ENCODE results near the gene USP24. TPM values are rescaled to one million over a fixed set of nuclear protein-coding genes. Genes with fewer than 3 reads are reported as not detected.
"Not testable (repeated sequence)": the region's sequence is repeated elsewhere in the genome, so short reads cannot be mapped to it uniquely, and the experiment has no call there.

USP24 gene
- total and polyA plus RNA-seq, 11 donors = 13.9 to 53.7 (median 35.4) TPM

- ATAC-seq = no peak
- DNase-seq = no peak
- peaks cover 10 to 79% (median 35%) of the 10 kb centered on the region in 9 donors for H3K27me3 ChIP-seq
- no peaks in the 10 kb centered on the region for H3K9me3 ChIP-seq
- H3K4me1 ChIP-seq = peaks cover 0 to 17% (median 0%) of the 10 kb centered on the region in 12 donors
- no peak for TF ChIP-seq CTCF (IDR thresholded peaks at IDR 0.05)
- no peak for TF ChIP-seq POLR2A (IDR thresholded peaks at IDR 0.05)
- 56 to 66% (median 58%) methylated on average over 4 of the region's 4 CpGs for WGBS, 4 donors
- H3K27ac ChIP-seq = no peak overlapping the region
- H3K36me3 ChIP-seq = no peaks in the 10 kb centered on the region
- intact Hi-C loops (cut with DNase I) = no loop called here
- H3K4me3 ChIP-seq = no peak overlapping the region
These were observed 179.3 kb downstream of the USP24 start for GRCh38 chr1:55035904-55036303.

- TF ChIP-seq CTCF (IDR thresholded peaks at IDR 0.05) (no peak), POLR2A (IDR thresholded peaks at IDR 0.05) (no peak)
- DNase-seq = no peak
- H3K4me1 ChIP-seq = peaks cover 0 to 10% (median 0%) of the 10 kb centered on the region in 12 donors
- H3K4me3 ChIP-seq = no peak overlapping the region
- no peak for ATAC-seq
- intact Hi-C loops (cut with DNase I) = no loop called here
- no peak overlapping the region for H3K27ac ChIP-seq
- peaks cover 8 to 66% (median 25%) of the 10 kb centered on the region in 9 donors for H3K27me3 ChIP-seq
- no peaks in the 10 kb centered on the region for H3K36me3 ChIP-seq
- no peaks in the 10 kb centered on the region for H3K9me3 ChIP-seq
- 92 to 95% (median 93%) methylated on average over 6 of the region's 6 CpGs for whole genome bisulfite sequencing, 4 donors
These were observed 180.6 kb downstream of the USP24 start for GRCh38 chr1:55034476-55035133.

GRCh38 chr1:55033265-55033614 lies 181.9 kb downstream of the USP24 start:
- TF ChIP-seq CTCF (IDR thresholded peaks at IDR 0.05) (no peak), POLR2A (IDR thresholded peaks at IDR 0.05) (no peak)
- 73 to 85% (median 82%) methylated on average over 7 of the region's 7 CpGs for WGBS, 4 donors
- Histone ChIP-seq H3K4me1 (peaks cover 0 to 3% (median 0%) of the 10 kb centered on the region in 12 donors), H3K4me3 (no peak overlapping the region), H3K27me3 (peaks cover 0 to 52% (median 16%) of the 10 kb centered on the region in 9 donors), H3K36me3 (no peaks in the 10 kb centered on the region), H3K9me3 (no peaks in the 10 kb centered on the region), H3K27ac (no peak overlapping the region)
- no peak for DNase-seq
- intact Hi-C loops (cut with DNase I) = no loop called here
- no peak for ATAC-seq

- ATAC-seq; DNase-seq; H3K9me3 ChIP-seq; H3K36me3 ChIP-seq; H3K27ac ChIP-seq; H3K4me1 ChIP-seq; H3K4me3 ChIP-seq; intact Hi-C loops (cut with DNase I): not testable (repeated sequence)
- WGBS, 4 donors = 96 to 99% (median 97%) methylated on average over 5 of the region's 5 CpGs
- H3K27me3 ChIP-seq = peaks cover 0 to 31% (median 9%) of the 10 kb centered on the region in 9 donors
These were observed 184.1 kb downstream of the USP24 start for GRCh38 chr1:55031098-55031497.

- ATAC-seq; H3K4me3 ChIP-seq; H3K27me3 ChIP-seq; intact Hi-C loops (cut with DNase I); H3K27ac ChIP-seq; DNase-seq; H3K36me3 ChIP-seq; H3K4me1 ChIP-seq; H3K9me3 ChIP-seq: not testable (repeated sequence)
- WGBS, 4 donors = 66 to 78% (median 71%) methylated on average over 3 of the region's 3 CpGs
These were observed 188.5 kb downstream of the USP24 start for GRCh38 chr1:55026682-55027081.

- not testable (repeated sequence) for H3K4me1 ChIP-seq, H3K36me3 ChIP-seq, H3K4me3 ChIP-seq, DNase-seq, ATAC-seq, H3K27me3 ChIP-seq, H3K9me3 ChIP-seq, H3K27ac ChIP-seq
- 72 to 78% (median 76%) methylated on average over 9 to 10 of the region's 10 CpGs for WGBS, 4 donors
- intact Hi-C loops (cut with DNase I) = loop anchor here in 1 of 10 donors (5.0 kb wide), 1 partner anchor 72 kb away; no protein-coding TSS in a partner anchor
These were observed 191.0 kb downstream of the USP24 start for GRCh38 chr1:55024163-55024562.
